ENCODE data around the gene ELP1. TPM values are rescaled to one million over a fixed set of nuclear protein-coding genes. Genes with fewer than 3 reads are reported as not detected.

ELP1 gene
- total RNA-seq, 1 donor from 2014 or later = 24.7 TPM

- no peaks in the 10 kb centered on the region for H3K36me3 ChIP-seq (ENCODE audit: control insufficient read depth, insufficient read depth, low read length)
- no peak for DNase-seq (ENCODE audit: low read depth)
Observed at GRCh38 chr9:108883085-108883484, 50.8 kb downstream of the ELP1 start.

GRCh38 chr9:108882052-108882888 is 51.7 kb downstream of the ELP1 start:
- no peaks in the 10 kb centered on the region for H3K36me3 ChIP-seq (ENCODE audit: control insufficient read depth, insufficient read depth, low read length)
- TF ChIP-seq CTCF (IDR thresholded peaks at IDR 0.05; ENCODE audit: insufficient read depth, low read length, poor library complexity, severe bottlenecking) = no peak
- H3K4me3 ChIP-seq (ENCODE audit: low read depth, low read length) = no peak overlapping the region
- DNase-seq (ENCODE audit: low read depth) = no peak
- H3K27me3 ChIP-seq (ENCODE audit: control insufficient read depth, insufficient read depth, low read length) = no peaks in the 10 kb centered on the region

More at GRCh38 chr9:108883085-108883484, 50.8 kb downstream of the ELP1 start:
- Histone ChIP-seq H3K4me3 (ENCODE audit: low read depth, low read length) (no peak overlapping the region), H3K27me3 (ENCODE audit: control insufficient read depth, insufficient read depth, low read length) (no peaks in the 10 kb centered on the region)
- TF ChIP-seq CTCF (IDR thresholded peaks at IDR 0.05; ENCODE audit: insufficient read depth, low read length, poor library complexity, severe bottlenecking) = no peak

- TF ChIP-seq CTCF (IDR thresholded peaks at IDR 0.05; ENCODE audit: insufficient read depth, low read length, poor library complexity, severe bottlenecking) = no peak
- no peak overlapping the region for H3K4me3 ChIP-seq (ENCODE audit: low read depth, low read length)
- no peaks in the 10 kb centered on the region for H3K27me3 ChIP-seq (ENCODE audit: control insufficient read depth, insufficient read depth, low read length)
- no peak for DNase-seq (ENCODE audit: low read depth)
- H3K36me3 ChIP-seq (ENCODE audit: control insufficient read depth, insufficient read depth, low read length) = no peaks in the 10 kb centered on the region
Observed at GRCh38 chr9:108880738-108881316, 53.1 kb downstream of the ELP1 start.

- TF ChIP-seq CTCF (IDR thresholded peaks at IDR 0.05; ENCODE audit: insufficient read depth, low read length, poor library complexity, severe bottlenecking) = no peak
- DNase-seq (ENCODE audit: low read depth) = no peak
- no peak overlapping the region for H3K4me3 ChIP-seq (ENCODE audit: low read depth, low read length)
- H3K36me3 ChIP-seq (ENCODE audit: control insufficient read depth, insufficient read depth, low read length) = no peaks in the 10 kb centered on the region
- H3K27me3 ChIP-seq (ENCODE audit: control insufficient read depth, insufficient read depth, low read length) = no peaks in the 10 kb centered on the region
Observed at GRCh38 chr9:108877524-108877923, 56.4 kb downstream of the ELP1 start.

- TF ChIP-seq CTCF (IDR thresholded peaks at IDR 0.05; ENCODE audit: insufficient read depth, low read length, poor library complexity, severe bottlenecking) = no peak
- no peaks in the 10 kb centered on the region for H3K36me3 ChIP-seq (ENCODE audit: control insufficient read depth, insufficient read depth, low read length)
- H3K27me3 ChIP-seq (ENCODE audit: control insufficient read depth, insufficient read depth, low read length) = no peaks in the 10 kb centered on the region
- no peak for DNase-seq (ENCODE audit: low read depth)
- H3K4me3 ChIP-seq (ENCODE audit: low read depth, low read length) = no peak overlapping the region
Observed at GRCh38 chr9:108876425-108876824, 57.5 kb downstream of the ELP1 start.
